Trophoblast cell (in vitro differentiated cells and primary cell): ENCODE data around the gene OR4S1.
"Not testable (repeated sequence)": the region's sequence is repeated elsewhere in the genome, so short reads cannot be mapped to it uniquely, and the experiment has no call there.

Source experiments
- DNase-seq, 2 donors: peaks; one replicate each; pipeline ENCODE4 v3.0.0-alpha.2; 2016
- H2AFZ ChIP-seq: 2 replicates; pipeline ENCODE4 v1.6.1; 2013; ENCODE audit warnings: low read length, moderate library complexity, mild to moderate bottlenecking; ENCODE audit not compliant: insufficient read depth, poor library complexity
- H2AK5ac ChIP-seq: 2 replicates; pipeline ENCODE4 v1.6.1; 2013; ENCODE audit warnings: mild to moderate bottlenecking, low read length
- H2BK120ac ChIP-seq: 2 replicates; pipeline ENCODE4 v1.6.1; 2013; ENCODE audit warnings: low read length, mild to moderate bottlenecking, moderate library complexity; ENCODE audit not compliant: insufficient read depth, poor library complexity
- H2BK12ac ChIP-seq: 2 replicates; pipeline ENCODE4 v1.6.1; 2013; ENCODE audit warnings: mild to moderate bottlenecking, low read length, moderate library complexity
- H2BK5ac ChIP-seq: 2 replicates; pipeline ENCODE4 v1.6.1; 2013; ENCODE audit warnings: low read length, low read depth, moderate library complexity, mild to moderate bottlenecking; ENCODE audit not compliant: poor library complexity
- H3K14ac ChIP-seq: 2 replicates; pipeline ENCODE4 v1.6.1; 2013; ENCODE audit warnings: mild to moderate bottlenecking, low read length
- H3K18ac ChIP-seq: 2 replicates; pipeline ENCODE4 v1.6.1; 2013; ENCODE audit warnings: mild to moderate bottlenecking, low read length
- H3K23ac ChIP-seq: 2 replicates; pipeline ENCODE4 v1.6.1; 2013; ENCODE audit warnings: low read length
- H3K27ac ChIP-seq: 2 replicates; pipeline ENCODE4 v1.5.1; 2013; ENCODE audit warnings: low read depth, mild to moderate bottlenecking, inconsistent platforms, low read length, moderate library complexity
- H3K27me3 ChIP-seq: 2 replicates; pipeline ENCODE4 v1.6.1; 2013; ENCODE audit warnings: inconsistent platforms, mild to moderate bottlenecking, low read length, moderate library complexity; ENCODE audit not compliant: insufficient read depth
- H3K36me3 ChIP-seq, 2 experiments: 1 replicate in 1 of 2; 2 replicates in 1 of 2; pipeline ENCODE4 v1.6.1; 2013; ENCODE audit warnings: low read length in 2 of 2, mild to moderate bottlenecking in 2 of 2, moderate library complexity in 1 of 2; ENCODE audit not compliant: insufficient read depth in 2 of 2, control insufficient read depth in 1 of 2
- H3K4ac ChIP-seq: 2 replicates; pipeline ENCODE4 v1.6.1; 2013; ENCODE audit warnings: low read depth, mild to moderate bottlenecking, low read length, moderate library complexity
- H3K4me1 ChIP-seq, 2 experiments: 1 replicate in 1 of 2; 2 replicates in 1 of 2; pipeline ENCODE4 v1.6.1; 2013; ENCODE audit warnings: low read length in 2 of 2, mild to moderate bottlenecking in 2 of 2, moderate library complexity in 1 of 2; ENCODE audit not compliant: insufficient read depth in 2 of 2, control insufficient read depth in 1 of 2
- H3K4me2 ChIP-seq: 2 replicates; pipeline ENCODE4 v1.6.1; 2013; ENCODE audit warnings: inconsistent platforms, mild to moderate bottlenecking, low read length, moderate library complexity
- H3K4me3 ChIP-seq: 2 replicates; pipeline ENCODE4 v1.5.1; 2013; ENCODE audit warnings: mild to moderate bottlenecking, low read depth, low read length, inconsistent platforms
- H3K79me1 ChIP-seq: one replicate; pipeline ENCODE4 v1.6.1; 2013; ENCODE audit warnings: low read length
- H3K79me2 ChIP-seq: 2 replicates; pipeline ENCODE4 v1.6.1; 2013; ENCODE audit warnings: low read length, mild to moderate bottlenecking; ENCODE audit not compliant: control insufficient read depth, insufficient read depth, poor library complexity
- H3K9ac ChIP-seq: 2 replicates; pipeline ENCODE4 v1.6.1; 2013; ENCODE audit warnings: mild to moderate bottlenecking, low read length
- H3K9me3 ChIP-seq: 2 replicates; pipeline ENCODE4 v1.6.1; 2013; ENCODE audit warnings: low read depth, mild to moderate bottlenecking, control low read depth, inconsistent platforms, low read length; ENCODE audit not compliant: insufficient read depth
- H4K12ac ChIP-seq: 2 replicates; pipeline ENCODE4 v1.6.1; 2013; ENCODE audit warnings: low read depth, mild to moderate bottlenecking, low read length, moderate library complexity
- H4K8ac ChIP-seq: 2 replicates; pipeline ENCODE4 v1.6.1; 2013; ENCODE audit warnings: low read depth, mild to moderate bottlenecking, low read length, moderate library complexity
- H4K91ac ChIP-seq: one replicate; pipeline ENCODE4 v1.6.1; 2013; ENCODE audit warnings: low read depth, mild to moderate bottlenecking, low read length, moderate library complexity
- WGBS: extraction: QIAGEN DNeasy Blood & Tissue Kit; methylation state at CpG from one replicate; pipeline ENCODE4 v1.1.7; 2013; ENCODE audit warnings: missing lambda C conversion rate; ENCODE audit not compliant: insufficient read length, insufficient coverage; ENCODE audit errors: extremely low coverage; 5-methylcytosine and 5-hydroxymethylcytosine counted together

Gene OR4S1

GRCh38 chr11:48324620-48325019, 18.6 kb downstream of the OR4S1 start, which contains the start of gene OR4C3:
Gene OR4C3 (plus strand): TSS chr11:48324920. CDS start chr11:48325022, 102 bp downstream.
- not testable (repeated sequence) for H3K9ac ChIP-seq, DNase-seq, H3K27me3 ChIP-seq, H3K4me2 ChIP-seq, H3K79me2 ChIP-seq, H2AK5ac ChIP-seq, H3K27ac ChIP-seq, H4K12ac ChIP-seq, H2BK5ac ChIP-seq, H3K36me3 ChIP-seq, H3K18ac ChIP-seq, H2AFZ ChIP-seq, H3K79me1 ChIP-seq, H3K4me1 ChIP-seq, H3K23ac ChIP-seq, H4K91ac ChIP-seq, H2BK120ac ChIP-seq, H3K9me3 ChIP-seq, H4K8ac ChIP-seq, H3K4ac ChIP-seq, H2BK12ac ChIP-seq, H3K14ac ChIP-seq
- peak within 1 kb of the TSS; percentile 40 for H3K4me3 ChIP-seq

GRCh38 chr11:48341466-48341865, 35.4 kb downstream of the OR4S1 start:
- Histone ChIP-seq H3K79me1 (no peaks in the 10 kb centered on the region), H2AFZ (no peak overlapping the region), H4K91ac (no peak overlapping the region), H2BK12ac (no peak overlapping the region), H3K36me3 (no peaks in the 10 kb centered on the region), H2AK5ac (no peak overlapping the region), H3K4ac (no peak overlapping the region), H3K14ac (no peak overlapping the region), H3K9me3 (peaks cover 14% of the 10 kb centered on the region), H3K27ac (no peak overlapping the region), H2BK120ac (no peak overlapping the region), H3K23ac (no peak overlapping the region), H3K9ac (no peak overlapping the region), H3K4me2 (no peak overlapping the region), H4K8ac (no peak overlapping the region), H3K27me3 (no peaks in the 10 kb centered on the region), H3K79me2 (no peaks in the 10 kb centered on the region), H4K12ac (no peak overlapping the region), H2BK5ac (no peak overlapping the region), H3K4me1 (no peaks in the 10 kb centered on the region), H3K18ac (no peak overlapping the region), H3K4me3 (no peak overlapping the region)
- no peak for DNase-seq
- WGBS: no CpG with 5 or more reads among the region's 2 CpGs

DNA sequence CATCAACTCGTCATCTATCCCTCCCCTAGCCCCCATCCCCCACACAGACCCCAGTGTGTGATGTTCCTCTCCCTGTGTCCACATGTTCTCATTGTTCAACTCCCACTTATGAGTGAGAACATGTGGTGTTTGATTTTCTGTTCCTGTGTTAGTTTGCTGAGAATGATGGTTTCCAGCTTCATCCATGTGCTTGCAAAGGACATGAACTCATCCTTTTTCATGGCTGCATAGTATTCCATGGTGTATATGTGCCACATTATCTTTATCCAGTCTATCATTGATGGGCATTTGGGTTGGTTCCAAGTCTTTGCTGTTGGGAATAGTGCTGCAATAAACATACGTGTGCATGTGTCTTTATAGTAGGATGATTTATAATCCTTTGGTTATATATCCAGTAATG, 36.5 kb downstream of the OR4S1 start:
- H3K14ac ChIP-seq, H3K4me1 ChIP-seq, H3K79me2 ChIP-seq, DNase-seq, H3K9ac ChIP-seq, H2AFZ ChIP-seq, H3K27ac ChIP-seq, H3K79me1 ChIP-seq, H3K4me2 ChIP-seq, H3K23ac ChIP-seq, H3K18ac ChIP-seq, H3K4ac ChIP-seq, H3K4me3 ChIP-seq, H2AK5ac ChIP-seq, H3K27me3 ChIP-seq, H4K12ac ChIP-seq, H4K8ac ChIP-seq, H4K91ac ChIP-seq, H2BK12ac ChIP-seq, H2BK5ac ChIP-seq, H2BK120ac ChIP-seq, H3K36me3 ChIP-seq: not testable (repeated sequence)
- WGBS: no CpG with 5 or more reads among the region's 2 CpGs
- H3K9me3 ChIP-seq: peaks cover 12% of the 10 kb centered on the region

- DNase-seq, H2AK5ac ChIP-seq, H2BK120ac ChIP-seq, H3K27me3 ChIP-seq, H3K79me2 ChIP-seq, H3K9me3 ChIP-seq, H3K23ac ChIP-seq, H3K4me3 ChIP-seq, H3K18ac ChIP-seq, H3K79me1 ChIP-seq, H3K14ac ChIP-seq, H3K4ac ChIP-seq, H3K4me2 ChIP-seq, H2BK5ac ChIP-seq, H4K12ac ChIP-seq, H3K9ac ChIP-seq, H4K91ac ChIP-seq, H3K36me3 ChIP-seq, H3K27ac ChIP-seq, H2BK12ac ChIP-seq, H2AFZ ChIP-seq, H3K4me1 ChIP-seq, H4K8ac ChIP-seq: not testable (repeated sequence)
- WGBS: no CpG with 5 or more reads among the region's 5 CpGs
Observed at GRCh38 chr11:48346286-48346685, 40.3 kb downstream of the OR4S1 start.
